NCI-H1436 (cell line): ENCODE results near the gene SAMD8.
"Not testable (repeated sequence)": the region's sequence is repeated elsewhere in the genome, so short reads cannot be mapped to it uniquely, and the experiment has no call there.

Experiments used
- DNase-seq: peaks from one replicate; lab custom pipeline; 2025; lab: John Stamatoyannopoulos, UW

The SAMD8 gene

DNA sequence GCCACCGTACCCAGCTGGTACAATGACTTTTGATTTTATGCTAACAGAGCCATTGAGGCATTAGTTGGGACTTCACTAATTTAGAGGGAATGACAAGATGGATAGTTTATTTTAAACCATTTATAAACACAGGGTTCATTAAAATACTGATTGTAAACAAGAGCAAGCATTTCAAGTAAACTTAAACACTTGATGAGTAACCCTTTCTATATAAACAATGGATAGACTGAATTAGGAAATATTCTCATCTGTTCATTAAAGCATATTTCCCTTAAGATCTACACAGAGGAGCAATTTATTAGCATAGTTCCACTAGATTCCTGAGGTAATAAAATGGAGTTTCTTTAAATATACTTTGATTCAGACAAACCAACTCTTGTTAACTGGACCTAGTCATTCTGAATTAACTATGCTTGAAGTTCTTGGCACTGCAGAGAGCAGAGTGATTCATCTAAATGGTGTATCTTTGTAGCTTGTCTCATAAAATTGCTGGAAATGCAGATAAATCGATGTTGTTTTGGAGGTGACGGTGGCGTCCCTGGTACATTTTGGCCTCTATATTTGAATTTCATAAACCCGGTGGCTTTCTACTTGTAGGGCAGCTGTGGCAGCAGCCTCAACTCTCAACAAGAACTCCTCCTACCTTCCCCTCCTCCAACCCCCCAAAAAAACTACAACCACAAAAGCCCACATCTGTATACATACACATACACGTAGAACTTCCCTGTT lies 83.7 kb downstream of the SAMD8 start:
- no peak for DNase-seq

DNA sequence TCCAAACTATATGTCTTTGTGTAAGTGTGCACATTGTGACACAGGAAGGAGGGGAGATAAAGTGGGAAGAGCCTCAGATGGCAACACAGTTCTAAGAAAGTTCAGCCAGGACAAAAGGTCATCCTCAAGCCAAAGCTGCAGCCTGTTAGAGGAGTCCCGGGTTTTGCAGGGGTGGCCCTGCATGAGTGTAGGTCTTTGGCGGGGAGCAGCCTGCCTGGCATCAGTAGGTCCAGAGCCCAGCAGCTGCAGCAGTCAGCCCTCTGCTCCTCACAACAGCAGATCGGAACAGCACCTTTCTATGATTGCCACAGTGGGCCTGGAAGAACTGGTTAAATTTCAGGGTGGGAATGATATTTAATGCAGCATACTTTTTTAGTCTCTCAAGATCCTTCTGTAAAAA lies 85.6 kb downstream of the SAMD8 start:
- no peak for DNase-seq

DNA sequence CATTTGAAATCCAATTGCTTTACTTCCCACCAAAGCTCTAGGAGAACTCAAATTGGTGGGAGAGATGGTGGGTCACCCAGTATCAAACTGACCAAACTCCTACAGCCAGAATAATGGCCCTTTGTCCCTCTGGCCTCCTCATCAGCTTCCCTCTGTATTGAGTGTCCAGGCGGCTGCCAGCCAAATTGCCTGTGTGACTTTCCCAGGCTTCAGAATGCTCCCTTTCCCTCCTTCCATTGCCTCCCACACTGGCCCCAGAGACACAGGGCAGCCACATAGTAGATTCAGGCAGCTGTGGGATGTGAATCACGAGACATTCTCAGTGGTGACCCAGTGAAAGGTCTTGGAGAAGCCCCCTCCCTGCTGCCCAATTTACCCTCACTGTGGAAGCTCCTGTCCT lies 86.5 kb downstream of the SAMD8 start:
- no peak for DNase-seq

DNA sequence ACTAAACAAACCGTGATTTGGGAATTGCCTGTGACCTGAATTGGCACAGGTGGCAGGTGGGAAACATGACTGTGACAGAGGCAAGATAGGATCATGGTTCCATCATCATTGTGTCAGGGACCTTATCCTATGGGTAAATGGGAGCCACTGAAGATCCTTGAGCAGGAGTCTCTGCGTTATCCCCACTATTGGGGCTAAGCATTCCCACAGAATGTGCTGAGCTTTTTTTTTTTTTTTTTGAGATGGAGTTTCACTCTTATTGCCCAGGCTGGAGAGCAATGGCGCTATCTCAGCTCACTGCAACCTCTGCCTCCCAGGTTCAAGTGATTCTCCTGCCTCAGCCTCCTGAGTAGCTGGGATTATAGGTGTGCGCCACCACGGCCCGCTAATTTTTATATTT lies 88.5 kb downstream of the SAMD8 start:
- not testable (repeated sequence) for DNase-seq

DNA sequence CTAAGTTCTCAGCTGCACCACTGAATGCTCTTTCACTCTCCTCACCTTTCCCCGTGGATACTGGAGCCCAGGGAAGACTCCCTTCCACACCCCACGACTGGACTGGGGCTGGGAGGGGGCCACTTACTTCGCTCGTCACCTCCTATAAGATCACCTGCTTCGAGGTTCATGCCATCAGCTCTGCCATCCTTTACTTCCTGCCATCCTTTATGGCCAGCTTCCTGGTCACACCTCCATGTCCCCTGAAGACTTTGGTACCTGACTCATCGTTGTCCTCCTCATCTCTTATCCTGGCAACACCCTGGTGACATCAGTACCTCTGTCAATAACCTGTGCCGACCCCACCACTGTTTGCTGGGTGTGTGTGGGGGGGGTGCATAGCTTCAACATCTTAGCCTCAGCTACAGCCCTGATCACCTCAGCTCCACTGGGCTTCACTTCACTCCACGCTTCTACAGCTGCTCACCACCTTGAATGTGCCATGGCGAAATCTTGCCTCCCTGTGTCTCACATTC lies 90.4 kb downstream of the SAMD8 start:
- DNase-seq = no peak

DNA sequence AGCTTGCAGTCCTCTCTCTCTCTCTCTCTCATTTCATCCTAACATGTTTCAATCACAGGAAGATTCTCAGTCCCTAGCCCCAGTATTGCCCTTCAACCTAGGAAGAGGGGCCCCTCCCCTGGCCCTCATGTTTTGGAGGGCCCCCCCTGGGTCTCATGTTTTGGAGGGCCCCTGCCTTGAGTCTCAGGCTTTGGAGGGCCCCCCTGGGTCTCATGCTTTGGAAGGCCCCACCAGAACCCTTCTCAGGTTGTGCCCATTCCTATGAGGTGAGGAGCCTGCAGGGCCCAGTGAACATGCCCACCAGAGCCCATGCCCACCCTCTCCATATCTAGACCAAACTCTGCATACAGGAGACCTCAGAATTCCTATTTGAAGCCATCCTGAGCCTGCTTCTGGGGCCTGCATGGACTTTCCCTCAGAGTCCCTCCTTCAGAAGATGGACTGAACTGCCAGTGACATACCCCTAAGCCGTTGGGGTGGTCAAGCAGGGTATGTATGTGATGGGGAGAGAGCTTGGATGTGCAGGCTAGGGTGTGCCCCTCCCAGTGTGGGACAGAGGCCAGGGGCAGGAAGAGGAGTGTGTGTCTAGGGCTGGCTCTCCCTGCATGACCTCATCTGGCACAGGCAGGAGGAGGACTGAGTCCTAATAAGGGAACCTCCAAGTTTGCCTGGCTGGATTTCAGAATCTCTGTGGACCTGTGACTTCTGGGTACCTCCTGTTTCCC lies 91.0 kb downstream of the SAMD8 start:
- no peak for DNase-seq

DNA sequence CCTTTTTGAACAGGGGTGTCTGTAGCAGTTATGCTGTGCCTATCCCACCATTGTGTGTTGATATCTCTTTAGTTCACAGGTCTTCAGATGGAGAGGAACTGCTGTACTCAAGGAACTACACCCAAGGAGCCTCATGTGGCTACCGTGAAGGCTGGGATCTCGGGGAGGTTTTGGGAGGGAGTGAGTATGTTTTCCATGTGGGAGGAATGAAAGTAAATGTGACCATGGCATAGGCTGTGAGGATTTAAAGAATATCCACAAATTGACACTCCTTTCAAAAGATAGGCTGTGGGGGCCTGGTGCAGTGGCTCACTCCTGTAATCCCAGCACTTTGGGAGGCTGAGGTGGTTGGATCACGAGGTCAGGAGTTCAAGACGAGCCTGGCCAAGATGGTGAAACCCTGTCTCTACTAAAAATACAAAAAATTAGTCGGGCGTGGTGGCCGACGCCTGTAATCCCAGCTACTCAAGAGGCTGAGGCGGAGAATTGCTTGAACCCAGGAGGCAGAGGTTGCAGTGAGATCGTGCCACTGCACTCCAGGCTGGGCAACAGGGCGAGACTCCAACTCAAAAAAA lies 91.7 kb downstream of the SAMD8 start:
- DNase-seq = not testable (repeated sequence)

DNA sequence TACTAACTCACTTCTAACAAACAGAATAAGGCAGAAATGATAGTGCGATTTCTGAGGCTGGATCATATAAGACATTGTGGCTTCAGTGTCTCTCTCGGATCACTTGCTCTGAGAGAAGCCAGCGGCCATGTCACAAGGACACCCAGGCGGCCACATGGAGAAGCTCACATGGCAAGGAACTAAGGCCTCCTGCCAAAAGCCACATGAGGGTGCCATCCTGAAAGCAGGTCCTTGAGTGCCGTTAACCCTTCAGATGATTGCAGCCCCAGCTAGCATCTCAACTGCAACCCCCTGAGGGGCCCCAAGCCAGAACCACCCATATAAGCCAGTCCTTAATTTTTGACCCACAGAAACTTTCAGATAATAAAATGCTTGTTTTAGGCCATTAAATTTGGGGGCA lies 92.3 kb downstream of the SAMD8 start:
- no peak for DNase-seq

DNA sequence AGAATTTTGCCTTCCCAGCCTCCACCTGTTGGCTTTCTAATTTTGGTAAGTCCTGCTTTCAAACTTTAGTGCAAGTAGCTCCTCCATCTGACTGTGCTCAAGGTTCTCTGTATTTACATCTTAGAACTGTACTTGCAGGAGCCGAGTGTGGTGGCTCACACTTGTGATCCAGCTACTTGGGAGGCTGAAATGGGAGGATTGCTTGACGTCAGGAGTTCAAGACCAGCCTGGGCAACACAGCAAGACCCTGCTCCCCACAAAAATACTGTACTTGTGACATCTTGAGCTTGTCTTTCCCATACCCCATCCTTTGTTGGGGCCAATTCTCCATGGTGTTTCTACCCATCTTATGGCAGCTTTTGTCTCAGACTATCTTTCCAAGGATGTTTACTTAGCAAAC lies 94.5 kb downstream of the SAMD8 start:
- DNase-seq = no peak

DNA sequence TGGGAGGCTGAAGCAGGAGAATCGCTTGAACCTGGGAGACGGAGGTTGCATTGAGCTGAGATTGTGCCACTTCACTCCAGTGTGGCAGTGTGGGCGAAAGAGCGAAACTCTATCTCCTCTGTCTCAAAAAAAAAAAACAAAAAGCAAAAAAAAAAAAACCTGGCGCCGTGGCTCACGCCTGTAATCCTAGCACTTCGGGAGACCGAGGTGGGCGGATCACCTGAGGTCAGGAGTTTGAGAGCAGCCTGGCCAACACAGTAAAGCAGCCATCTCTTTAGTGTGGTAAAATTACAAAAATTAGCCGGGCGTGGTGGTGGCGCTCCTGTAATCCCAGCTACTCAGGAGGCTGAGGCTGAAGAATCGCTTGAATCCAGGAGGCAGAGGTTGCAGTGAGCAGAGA lies 95.2 kb downstream of the SAMD8 start:
- DNase-seq = not testable (repeated sequence)

DNA sequence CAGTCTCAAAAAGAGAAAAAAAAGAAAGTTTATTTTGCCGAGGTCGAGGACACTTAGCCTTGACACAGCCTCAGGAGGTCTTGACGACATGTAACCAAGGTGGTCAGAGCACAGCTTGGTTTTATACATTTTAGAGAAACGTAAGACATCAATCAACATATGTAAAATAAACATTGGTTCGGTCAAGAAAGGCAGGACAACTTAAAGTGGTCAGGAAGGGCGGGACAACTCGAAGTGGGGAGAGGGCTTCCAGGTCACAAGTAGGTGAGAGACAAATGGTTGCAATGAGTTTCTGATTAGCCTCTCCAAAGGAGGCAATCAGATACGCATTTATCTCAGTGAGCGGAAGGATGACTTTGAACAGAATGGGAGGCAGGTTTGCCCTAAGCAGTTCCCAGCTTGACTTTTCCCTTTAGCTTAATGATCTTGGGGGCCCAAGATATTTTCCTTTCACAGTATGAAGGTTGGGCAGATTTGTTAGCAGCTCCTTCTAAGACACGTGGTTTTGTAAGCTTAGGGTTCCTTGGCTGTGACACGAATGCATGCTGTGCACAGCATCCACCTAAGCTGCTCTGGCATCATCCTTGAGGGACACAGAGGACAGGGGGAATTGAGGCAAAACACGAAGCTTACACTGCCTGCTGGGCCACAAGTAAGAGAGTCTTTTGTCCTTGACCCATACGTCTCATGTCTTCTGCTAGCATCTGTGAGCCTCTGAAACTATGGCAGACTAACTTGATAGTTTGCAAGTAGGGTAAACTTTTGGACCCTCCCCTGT lies 95.8 kb downstream of the SAMD8 start:
- DNase-seq = no peak

DNA sequence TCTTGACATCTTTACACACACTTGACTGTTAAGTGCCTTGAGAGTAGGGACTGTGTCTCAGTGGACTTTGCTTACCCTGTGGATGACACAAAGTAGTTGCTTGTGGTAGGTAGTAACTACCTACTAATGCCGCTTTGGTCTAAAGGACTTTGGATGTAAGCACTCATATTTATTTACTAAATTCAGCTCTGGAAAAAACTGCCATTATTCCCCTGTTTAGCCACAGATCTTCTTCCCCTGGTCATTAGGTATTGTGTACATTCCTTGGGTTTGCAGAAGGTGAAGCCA lies 96.3 kb downstream of the SAMD8 start:
- DNase-seq = no peak

DNA sequence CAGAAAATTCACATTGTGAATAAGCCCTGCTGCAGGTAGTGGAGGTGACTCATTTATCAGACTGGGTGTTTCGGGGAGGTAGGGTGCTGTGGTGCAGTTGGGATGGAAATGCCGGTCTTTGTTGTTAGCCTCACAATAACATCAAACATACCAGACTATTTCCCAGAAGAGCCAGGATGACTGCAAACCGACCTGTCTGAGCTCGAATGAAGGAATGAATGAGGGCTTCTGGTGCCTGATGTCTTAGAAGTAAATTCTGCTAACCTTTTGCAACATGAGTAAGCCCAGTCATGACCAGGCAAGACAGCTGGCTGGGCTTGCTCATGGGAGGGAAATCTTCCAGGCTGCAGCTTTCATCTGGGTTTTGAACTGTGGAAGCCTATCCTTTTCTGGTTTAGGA lies 96.7 kb downstream of the SAMD8 start:
- no peak for DNase-seq

DNA sequence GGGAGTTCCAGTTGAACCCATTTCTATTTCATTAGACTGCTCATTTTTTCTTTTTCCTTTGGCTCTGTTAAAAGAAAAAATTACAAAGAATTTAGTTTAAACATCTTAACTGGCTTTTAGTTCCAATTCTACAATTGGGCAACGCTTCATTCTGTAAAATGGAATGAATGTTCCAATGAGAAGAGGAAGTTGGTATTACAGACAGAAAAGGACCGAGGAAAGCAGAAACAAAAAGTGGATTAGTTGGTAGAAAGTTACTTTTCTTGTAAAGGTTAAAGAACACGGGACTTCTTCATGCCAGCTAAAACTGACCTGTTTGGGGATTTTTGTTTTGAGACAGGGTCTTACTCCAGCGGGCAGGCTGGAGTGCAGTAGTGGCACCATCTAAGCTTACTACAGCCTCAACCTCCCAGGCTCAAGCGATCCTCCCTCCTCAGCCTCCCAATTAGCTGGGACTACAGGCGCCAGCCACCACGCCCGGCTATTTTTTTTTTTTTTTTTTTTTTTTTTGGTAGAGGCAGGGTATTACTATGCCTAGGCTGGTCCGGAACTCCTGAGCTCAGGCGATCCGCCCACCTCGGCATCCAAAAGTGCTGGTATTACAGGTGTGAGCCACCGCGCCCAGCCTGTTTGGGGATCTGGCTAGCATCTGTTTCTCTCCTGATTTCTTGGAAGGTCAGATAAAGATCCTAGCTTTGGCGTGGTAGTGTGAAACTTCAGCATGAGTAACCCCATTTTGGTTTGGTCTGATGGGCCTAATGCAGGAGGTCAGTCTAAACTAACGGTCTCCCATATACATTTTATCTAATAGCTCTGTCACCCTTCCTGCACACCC lies 97.8 kb downstream of the SAMD8 start:
- no peak for DNase-seq

DNA sequence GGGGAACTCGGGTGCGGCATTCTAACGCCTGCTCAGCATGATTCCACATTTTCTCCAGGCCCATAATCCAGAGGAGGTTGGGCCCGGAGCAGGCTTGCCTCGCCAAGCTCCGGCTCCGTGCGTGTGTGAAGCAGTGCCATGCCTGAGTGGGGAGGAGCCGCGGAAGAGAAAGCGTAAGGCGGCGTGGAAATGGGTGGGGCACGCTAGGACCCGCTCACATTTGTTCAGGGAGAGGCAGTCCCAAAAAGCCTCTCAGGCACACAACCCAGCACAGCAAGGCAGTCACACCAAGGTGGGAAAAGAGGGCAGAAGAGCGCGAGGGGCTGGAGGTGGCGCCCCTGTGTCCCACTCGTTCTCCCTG lies 98.4 kb downstream of the SAMD8 start:
- DNase-seq = peak; percentile 54

DNA sequence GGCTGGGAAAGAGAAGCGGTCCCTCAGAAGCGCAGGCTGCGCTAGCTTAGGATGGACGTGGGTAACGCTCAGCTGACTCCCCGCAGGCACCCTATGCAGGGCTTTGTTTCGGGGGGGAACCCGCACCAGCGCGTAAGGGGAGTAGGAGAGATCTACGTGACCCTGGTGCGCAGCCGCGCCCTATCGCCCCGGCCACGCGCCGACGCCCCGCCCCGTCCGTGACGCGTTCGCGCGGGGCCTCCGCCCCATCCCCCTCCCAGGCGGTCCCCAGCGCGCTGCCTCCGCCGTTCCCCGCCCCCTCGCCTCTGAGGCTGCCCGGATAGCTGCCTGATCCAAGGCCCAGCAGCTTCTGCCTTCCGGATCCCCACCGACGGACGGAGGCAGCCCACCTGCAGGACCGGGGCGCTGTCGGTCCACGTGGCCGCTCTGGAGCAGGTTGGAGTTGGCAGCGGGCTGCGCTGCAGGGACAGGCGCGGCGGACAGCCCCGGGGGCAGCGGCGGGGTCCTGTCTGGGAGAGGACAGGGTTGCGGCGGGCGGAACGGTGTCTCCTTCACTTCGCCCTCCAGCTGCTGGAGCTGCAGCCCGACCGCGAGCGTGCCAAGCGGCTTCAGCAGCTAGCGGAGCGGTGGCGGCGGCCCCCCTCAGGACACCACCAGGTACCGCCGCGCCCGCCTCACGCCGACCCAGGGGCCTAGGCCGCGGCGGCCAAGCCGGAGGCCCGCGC lies 99.0 kb downstream of the SAMD8 start, which contains the start of gene VDAC2:
Gene VDAC2 (plus strand): TSS at position 515 of the 725 bp plus-strand sequence. CDS start 363 bp downstream, outside the sequence.
- peak; percentile 90 for DNase-seq

DNA sequence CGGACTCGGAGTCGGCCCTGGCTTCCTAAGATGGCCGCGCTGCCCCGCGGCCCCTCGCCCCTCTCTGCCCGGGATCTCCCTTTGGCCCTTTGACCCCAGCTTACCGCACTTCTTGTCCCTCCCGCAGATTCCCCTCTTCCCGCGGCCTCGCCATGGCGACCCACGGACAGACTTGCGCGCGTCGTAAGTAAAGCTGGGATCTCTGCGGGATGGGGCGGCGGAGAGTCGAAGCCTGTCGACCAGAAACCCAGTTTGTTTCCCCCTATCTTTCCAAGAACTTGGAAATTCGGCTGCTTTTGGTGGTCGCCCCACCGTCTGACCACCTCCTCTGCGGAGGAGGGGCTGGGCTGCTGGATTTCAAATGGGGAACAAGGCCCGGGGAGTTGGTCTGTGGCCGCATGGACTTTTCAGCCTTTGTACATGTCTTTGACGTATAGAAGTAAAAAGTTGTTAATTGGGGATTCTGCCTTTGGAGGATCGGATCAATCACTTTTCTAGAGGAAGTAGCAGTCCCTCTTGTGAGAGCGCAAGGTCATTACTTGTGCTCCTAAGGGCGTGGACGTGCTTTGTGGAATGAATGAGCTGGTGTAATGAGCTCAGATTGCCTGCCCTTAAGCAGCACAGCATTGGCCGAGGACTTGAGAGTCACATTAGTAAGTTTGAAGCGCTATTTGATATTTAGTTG lies 99.7 kb downstream of the SAMD8 start:
- DNase-seq = peak; percentile 44

DNA sequence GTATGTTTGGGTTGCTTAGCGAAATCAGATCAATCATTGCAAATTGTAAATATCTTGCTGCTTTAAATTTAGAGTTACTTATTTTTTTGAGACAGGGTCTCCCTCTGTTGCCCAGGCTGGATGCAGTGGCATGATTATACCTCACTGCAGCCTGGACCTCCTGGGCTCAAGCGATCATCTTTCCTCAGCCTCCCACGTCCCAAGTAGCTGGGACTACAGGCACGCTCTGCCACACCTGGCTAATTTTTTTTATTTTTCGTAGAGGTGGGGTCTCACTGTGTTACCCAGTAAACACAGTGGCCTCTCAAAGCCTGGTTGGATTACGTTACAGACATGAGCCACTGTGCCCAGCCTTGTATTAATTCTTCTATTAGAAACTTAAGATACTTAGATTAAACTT lies 100.9 kb downstream of the SAMD8 start:
- DNase-seq = no peak

DNA sequence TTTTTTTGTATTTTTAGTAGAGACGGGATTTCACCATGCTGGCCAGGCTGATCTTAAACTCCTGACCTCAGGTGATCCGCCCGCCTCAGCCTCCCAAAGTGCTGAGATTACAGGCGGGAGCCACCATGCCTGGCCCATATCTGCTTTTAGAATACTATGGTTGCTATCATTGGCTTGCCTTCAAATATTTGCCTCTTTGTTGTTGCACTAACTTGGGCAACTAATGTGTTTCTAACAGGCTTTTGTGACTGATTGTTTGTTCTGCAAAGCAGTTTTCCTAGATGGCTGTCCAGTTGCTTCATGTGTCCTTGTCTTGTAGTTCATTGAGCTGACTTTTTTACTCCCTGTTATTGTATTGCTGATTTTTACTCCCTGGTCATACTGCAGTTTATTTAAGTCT lies 108.8 kb downstream of the SAMD8 start:
- DNase-seq = no peak

DNA sequence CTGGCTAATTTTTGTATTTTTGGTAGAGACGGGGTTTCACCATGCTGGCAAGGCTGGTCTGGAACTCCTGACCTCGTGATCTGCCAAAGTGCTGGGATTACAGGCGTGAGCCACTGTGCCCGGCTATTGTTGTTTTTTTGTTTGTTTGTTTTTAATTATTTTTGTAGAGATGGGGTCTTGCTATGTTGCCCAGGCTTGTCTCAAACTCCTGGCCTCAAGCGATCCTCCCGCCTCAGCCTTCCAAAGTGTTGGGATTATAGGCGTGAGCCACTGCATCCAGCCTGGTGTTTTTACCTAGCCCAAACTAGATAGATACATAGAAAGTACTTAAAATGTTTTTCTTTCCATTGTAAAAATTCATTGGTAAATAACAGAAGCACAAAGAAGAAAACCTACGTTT lies 110.0 kb downstream of the SAMD8 start:
- not testable (repeated sequence) for DNase-seq
